HG02943 (cell line): ENCODE results near the gene CCDC167.

ENCODE experiments used
- ATAC-seq: cut with Tn5 transposase; IDR thresholded peaks from one replicate; pipeline ENCODE4 v1.9.1; 2021; ENCODE audit warnings: mild to moderate bottlenecking, low read depth, moderate library complexity; ENCODE audit not compliant: unreplicated experiment

CCDC167 gene

DNA sequence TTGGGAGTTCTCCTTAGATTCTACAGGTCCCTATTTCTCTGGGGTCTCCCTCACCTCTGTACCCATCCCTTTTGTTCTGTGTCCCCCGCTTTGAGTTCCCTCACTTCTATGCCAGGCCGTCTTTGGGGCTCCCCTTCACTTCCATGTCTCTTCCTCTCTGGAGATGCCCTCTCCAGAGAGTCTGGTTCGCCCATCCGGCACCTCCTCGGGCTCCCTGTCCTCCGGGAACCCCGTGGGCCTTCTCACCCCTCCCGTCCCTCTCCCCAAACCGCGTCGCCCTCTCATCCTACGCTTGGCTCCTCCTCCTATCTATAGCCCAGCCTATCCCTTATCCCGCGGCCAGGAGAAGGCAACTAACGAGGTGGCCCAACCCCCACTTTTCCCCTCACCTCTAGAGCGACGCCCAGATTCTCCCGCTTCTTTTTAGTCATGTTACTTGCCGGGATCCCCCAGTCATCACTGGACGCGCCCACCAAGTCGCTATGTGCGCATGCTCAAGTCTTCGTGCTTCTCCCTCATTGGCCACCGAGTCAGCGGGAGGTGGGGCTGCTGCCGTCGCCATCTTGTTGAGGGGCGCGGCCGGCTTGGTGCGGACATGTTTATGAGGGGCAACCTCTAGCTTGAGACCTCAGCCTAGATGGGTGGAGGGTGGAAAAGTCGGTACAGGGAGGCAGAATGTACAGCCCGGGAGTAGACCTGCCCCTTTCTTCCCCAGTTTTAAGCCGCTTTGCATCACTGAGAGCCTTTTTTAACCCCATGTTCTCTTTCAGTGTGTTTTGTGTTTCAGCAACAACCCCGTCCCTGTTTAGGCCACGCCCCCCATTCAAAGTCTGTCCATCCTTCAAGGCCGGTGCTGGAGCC is at the start of gene CCDC167:
Gene CCDC167, minus strand, starts transcription at position 461 of the 861 bp plus-strand sequence. Its CDS starts 30 bp downstream, at position 431.
- peak; percentile 90 for ATAC-seq

DNA sequence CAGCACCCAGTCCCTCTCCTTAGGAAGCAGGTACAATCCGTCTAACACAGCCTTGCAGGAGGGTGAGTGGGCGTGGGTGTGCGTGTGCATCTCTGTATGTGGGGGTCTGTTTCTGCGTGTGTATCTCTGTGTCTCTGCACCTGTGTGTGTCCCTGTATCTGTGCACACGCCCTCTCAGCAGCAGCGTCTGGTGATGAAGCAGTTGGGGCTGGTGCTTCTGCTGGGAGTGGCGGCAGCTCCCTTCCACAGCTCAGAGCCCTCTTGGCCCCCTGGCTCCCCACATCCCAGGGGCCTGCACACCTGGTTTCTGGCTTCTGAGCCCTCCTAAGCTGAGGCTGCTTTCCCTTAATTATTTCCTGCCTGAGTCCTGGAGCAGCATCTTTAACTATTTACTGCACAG is 49.5 kb upstream of the CCDC167 start:
- no peak for ATAC-seq

DNA sequence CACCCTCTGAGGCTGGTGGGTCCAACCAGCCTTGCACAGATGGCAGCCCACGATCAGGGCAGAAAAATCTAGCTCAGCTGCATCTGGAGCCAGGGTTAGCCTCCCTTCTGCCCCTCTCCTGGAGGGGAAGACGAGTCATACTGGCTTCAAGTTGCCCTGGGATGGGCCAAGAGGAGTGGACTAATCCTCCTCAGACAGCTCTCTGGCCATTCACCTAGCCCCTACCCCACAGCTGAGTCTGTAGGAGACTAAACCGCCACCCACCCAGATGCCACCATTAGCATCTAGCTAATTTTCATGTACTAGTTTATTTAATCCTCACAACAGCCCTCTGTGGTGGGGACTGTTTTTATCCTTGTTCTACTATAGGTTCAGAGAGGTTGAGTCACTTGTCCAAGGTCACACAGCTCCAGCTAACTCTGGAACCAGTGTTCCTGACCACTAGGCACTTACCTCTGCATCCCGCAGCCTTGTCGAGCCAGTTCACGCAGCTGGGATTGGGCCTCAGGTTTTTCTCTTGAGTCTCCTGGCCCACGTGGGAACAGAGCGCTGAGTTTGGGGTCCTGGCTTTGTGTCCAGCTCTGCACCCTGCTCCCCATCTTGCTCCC is 48.5 kb upstream of the CCDC167 start:
- no peak for ATAC-seq

DNA sequence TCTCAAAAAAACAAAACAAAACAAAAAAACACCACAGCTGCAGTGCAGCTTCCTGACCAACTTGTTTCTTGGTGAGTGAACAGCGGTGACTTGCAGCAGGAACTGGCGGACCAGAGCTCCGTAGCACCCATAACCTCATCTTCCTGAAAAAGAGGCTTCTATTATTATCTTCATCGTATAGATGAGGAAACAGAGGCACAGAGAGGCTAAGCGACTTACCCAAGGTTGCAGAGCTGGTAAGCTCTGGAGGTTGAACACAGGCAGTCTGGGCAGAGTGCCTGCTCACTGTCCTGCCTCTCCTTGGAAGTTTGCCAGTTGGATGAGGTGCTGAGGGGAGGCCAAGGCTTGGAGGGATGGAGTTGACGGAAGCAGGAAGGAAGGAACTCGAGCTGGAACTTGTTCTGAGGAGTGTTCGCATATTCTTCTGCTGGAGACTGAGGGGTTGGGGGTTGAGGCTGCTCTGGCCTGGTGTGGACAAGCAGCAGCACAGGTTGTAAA is 47.9 kb upstream of the CCDC167 start:
- ATAC-seq = no peak

DNA sequence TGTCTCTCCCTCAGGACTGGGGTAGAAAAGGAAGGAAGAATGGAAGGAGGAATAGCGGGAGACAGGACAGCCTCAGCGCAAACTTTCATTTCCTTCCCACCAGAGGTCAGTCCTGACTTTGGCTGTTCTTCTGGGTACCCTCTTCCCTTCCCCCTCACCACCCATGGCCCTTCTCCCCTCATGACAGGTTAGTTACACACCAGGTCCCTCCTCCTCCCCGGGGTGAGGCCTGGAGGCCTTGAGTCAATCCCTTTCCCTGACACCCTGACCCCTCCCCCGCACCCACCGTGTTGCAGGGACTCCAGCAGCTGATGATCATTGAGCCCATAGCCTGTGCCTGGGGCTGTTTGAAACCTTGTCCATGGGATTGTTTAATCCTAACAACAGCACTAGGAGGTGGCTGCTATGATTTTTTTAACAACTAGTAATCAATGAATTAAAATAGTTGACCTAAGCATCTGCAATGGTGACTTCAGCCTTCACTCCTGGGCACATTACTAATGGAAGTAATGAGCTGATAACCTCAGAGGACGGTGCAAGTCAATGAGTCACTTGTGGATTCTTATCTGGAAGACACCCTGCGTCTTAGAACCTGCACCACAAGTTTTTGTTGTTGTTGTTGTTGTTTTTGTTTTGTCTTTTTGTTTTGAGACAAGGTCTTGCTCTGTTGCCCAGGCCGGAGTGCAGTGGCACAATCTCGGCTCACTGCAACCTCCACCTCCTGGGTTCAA is 46.6 kb upstream of the CCDC167 start:
- ATAC-seq = no peak

DNA sequence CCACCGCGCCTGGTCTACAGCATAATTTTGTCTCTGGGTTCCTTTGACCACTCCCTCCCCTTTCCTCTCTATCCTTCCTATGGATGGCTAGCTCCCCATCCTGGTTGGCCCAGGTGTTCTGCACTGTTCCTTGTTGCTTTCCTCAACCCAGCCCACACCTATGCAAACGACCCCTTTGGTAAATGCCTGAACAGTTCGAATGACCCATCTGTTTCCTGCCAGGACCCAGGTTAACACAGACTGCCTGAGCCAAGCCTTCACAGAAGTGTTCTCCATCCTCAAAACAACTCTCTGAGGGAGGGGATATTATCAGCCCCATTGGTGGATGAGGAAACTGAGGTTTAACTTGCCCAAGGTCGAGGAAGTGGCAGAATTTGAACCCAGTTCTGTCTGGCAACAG is 44.8 kb upstream of the CCDC167 start:
- no peak for ATAC-seq

DNA sequence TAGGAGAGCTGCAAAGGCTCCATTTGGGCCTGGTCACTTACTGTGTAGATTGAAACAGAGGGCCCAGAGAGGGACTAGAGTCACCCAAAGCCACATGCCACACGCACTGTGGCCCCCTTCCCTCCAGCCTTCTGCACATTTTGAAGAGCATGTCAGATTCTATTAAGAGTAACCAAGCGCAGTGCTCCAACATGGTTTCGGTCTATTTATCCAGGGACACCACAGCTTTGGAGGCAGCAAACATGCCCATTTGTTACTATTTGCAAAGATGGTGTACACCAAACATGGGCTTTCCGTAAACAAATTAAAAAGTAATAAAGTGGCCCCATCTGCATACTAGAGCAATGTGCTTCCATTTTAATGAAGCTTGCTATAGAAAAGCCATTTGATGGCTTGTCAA is 43.7 kb upstream of the CCDC167 start:
- no peak for ATAC-seq

DNA sequence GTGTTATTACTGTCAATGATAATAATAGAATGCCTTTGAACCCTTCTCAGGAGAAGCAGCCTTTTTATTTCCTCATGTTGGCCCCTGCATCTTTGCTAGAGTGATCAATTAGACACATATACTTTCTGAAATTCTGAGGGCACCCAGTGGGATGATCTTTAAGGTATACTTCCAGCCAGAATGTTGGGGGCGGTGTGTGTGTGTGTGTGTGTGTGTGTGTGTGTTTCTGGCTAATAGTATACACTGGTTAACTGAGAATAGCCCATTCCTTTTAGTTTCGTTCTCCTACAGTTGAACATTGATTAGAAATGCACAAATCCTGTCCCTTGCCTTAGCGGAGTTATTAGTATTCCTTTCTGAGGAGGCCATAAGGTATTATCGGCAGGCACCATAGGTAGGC is 41.7 kb upstream of the CCDC167 start:
- no peak for ATAC-seq

DNA sequence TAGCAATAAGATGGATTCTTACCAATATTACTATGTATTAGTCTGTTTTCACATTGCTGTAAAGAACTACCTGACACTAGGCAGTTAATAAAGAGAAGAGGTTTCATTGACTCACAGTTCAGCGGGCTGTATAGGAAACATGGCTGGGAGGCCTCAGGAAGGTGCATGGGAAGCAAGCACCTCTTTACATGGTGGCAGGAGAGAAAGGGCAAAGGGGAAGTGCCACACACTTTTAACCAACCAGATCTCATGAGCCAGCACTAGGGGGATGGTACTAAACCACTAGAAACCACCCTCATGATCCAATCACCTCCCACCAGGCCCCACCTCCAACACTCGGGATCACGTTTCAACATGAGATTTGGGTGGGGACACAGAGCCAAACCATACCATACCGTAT is 40.7 kb upstream of the CCDC167 start:
- ATAC-seq = no peak

DNA sequence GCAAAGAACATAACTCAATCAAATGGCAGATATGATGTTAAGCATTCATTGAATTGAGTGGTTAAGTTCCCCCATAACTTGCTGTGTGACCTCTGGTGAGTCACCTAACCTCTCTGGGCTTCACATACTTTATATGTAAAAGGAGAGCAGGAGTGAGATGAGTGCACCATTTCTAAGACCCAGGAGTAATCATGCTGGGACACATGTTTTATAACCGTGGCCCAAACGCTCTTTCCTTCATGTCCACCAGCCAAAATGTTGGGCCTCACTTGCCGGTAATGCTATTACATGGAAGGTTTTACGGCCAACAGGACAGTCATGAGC is 40.3 kb upstream of the CCDC167 start:
- ATAC-seq = no peak

DNA sequence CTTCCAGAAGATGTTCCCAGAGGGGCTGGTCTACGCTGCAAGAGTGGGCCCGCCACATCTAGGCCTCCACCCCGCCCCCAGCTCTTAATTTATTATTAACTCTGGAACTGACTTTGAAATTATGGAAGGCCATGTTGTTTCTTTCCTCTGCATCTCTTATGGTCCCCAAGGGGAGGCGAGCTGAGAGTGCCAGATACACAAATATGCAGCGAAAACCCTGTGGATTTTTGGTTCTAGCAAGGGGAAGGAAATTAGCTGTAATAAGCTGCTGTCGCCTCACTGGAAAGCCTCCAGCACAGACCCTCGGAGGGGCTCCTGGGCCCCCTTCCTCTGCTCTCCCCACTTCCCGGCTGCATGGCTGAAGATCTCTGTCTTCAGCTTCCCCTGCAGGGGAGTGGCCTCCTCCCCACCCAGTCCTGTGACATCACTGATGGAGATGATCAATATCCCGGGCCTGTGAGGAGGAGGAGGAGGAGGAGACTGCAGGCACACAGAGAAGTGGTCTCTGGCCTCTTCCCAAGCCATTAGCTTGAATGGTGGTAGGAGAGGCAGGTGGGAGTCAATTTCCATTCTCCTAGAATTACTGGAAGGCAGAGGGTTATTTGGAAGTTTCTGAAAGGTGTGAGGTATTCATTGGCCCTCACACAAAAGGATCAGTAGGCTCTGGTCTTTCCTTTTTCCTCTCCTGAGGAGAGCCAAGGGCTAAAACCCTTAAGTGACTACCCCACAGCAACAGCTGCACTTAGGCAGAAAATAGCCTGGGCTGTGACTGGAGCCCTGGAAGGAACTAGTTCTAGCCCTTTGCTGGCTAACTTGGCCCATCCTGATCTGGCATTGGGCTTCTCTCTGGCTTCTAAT is 39.7 kb upstream of the CCDC167 start:
- ATAC-seq = no peak

DNA sequence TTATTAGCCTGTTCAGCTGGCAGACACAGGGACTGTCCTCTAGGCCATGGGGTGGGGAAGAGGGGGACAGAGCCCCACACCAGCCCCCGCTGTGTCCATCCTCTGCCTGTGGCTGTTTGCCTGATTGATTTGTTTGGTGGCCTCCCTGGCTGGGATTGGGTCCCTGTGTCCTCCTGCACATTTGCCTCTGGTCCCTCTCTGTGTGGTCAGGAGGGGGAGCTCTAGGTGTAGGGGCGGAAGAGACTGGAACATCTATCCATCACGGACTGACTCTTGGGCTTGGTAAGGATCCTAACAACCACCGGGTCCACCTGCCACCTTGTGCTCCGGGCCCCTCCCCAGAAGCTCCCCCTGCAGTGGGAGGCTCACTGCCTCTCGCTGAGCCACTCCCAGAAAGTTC is 38.4 kb upstream of the CCDC167 start:
- no peak for ATAC-seq

DNA sequence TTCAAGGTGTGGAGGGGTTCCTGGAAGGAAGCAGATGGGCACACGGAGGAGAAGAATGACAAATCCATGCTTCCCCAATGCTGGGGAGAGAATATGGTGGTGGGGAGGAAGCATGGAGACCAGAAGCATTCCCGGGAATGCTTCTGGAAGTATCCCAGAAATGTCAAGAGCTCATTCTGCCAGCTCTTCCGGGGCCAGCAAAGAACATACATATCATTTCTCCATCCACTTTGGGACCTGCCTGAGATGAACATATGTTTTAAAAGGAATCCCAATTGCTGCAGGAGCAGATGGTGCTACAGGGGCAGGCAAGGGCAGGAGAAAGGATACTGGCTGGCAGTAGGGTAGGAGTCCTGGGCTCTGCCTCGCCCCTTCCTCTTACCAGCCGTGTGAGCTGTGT is 37.9 kb upstream of the CCDC167 start:
- ATAC-seq = no peak

DNA sequence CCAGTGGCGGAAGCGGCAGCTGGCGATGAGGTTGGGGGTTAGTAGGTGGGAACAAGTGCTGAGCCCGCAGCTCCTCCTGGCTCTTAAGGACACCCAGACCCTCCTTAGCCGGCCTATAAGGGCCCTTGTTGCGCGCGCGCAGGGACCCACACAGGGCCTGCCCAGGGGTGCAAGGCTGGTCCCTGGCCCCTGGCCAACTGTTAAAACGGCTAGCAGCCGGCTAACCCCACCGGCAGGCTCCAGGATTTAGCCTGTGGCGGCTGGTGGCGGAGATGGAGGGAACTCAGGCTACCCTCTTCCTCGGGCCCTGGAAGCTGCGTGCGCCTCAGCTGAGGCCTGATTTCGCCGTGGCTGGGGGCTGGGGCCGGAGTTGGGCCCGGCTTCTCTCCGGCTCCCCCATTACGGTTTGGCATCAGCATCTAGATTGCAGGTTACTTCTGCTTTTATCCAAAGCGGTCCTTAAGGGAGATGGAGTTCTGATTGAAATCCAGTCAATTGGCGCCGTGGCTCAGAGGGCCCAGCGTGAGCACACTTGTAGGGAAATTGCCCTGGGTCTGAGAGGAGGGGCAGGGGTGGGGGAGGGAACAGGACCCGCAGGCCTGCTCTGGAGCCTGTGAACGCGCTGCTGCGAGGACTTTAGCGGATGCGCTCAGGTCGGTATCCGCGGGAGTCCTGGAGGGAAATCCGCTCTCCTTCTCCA is 36.9 kb upstream of the CCDC167 start:
- no peak for ATAC-seq

DNA sequence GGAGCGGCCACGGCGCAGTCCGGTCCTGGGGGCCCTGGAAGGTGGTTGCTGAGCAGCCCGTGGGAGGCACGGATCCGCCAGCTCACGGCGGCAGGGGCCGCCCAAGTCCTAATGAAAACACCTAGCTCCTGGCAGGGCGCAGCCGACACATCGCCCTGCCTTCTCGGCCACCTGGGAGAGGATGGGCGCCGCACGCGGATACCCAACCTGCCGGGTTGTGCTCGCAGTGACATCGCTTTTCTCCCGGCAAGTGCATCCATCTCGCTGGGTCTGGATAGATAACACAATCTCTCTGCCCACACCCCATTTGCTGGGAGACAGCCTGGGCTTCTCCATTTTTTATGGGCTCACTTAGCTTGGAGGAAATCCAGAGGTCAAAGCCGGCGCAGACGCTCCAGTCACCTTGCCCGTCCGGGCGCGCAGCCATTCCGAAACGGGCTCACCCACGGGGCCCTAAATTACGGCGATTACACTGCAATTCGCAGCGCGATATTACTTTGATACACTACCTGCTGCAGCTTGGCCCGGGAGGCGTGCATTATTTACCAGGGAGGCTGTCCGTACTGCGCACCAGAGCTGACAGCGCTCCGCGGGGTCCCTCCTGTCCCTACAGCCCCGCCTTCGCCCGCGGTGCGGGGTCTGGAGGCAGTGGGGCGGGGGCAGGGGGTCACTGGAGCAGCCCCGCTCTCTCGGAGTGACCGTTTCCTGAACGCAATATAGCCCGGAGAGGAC is 36.2 kb upstream of the CCDC167 start:
- ATAC-seq = no peak

DNA sequence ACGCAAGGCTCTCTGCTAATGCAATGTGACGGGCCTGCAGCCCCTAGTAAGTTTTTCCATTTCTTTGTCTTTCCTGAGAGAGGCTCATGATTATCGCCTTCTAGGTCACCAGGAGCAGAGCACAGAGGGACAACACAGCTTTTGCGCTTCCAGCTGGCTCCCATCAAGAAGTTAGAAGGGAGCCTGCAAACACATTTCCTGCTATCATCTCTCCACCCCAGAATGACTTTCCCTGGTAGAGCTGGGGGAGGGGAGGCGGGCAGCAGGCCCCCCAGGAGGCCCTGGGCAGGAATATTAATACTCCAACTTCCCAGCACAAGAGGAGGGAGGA is 35.7 kb upstream of the CCDC167 start:
- no peak for ATAC-seq

DNA sequence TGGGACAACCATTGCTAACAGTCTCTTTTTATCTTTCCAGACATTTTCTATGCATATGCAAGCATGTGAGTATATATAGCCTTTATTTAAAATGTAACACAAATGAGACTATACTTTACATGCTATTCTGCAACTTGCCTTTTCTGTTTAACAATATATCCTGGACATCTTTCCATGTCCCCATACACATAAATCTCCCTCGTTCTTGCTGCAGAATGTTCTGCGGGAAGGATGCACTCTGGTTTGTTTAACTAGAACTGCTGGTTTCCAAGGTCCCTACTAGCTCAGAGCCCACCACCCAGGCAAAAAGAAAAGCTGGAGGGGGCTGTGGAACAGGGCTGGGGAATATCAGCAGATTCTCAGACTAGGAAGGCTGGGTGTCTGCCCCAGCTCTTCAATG is 35.2 kb upstream of the CCDC167 start:
- no peak for ATAC-seq

DNA sequence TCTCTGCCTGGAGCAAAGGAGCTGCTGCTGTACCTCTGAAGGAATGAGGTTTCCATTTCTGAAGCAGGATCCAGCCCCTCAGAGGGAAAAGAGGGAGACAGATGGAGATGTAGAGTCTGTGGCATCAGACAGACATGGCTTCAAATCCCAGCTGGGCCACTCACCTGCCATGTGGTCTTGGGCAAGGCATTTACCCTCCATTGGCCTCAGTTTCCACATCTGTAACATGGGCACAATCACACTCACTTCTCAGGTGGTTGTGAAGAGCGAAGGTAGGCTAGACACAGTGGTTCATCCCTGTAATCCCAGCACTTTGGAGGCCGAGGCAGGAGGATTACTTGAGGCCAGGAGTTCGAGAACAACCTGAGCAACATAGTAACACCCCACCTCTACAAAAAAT is 32.4 kb upstream of the CCDC167 start:
- ATAC-seq = no peak

DNA sequence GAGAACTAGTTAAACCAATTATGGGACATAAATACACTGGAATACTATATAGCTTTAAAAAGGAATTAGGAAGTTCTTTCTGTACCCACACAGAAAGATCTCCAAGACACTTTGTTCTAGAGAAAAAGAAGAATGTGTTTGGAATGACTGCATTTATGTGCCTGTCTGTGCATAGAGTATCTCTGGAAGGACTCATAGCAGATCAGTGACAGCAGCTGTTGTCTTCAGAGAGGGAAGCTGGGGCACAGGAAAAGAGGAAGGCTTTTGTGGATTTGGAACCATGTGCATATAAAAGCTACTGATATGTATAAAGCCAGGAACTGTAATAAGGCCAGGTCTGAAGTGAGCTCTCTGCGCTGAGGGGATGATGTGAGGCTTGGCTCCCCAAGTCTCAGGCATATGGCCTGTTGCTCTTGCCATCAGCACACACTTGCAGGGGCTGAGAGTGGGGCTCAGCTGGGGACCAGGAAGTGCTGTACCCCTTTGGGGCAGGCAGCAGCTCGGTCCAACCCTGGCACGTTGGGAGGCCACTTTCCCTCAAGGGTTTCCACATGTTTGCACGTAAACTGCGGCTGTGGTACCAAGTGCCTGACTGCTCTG is 31.8 kb upstream of the CCDC167 start:
- no peak for ATAC-seq
